IMR-90 (cell line): ENCODE results near the gene ZBP1.

ENCODE experiments used
- BHLHE40 ChIP-seq: fragments of 150-350 bp; IDR thresholded peaks from 2 replicates; pipeline ENCODE4 v1.6.1; 2016; ENCODE audit warnings: mild to moderate bottlenecking, low read depth, low read length
- CEBPB ChIP-seq: IDR thresholded peaks from 2 replicates; pipeline ENCODE4 v1.6.1; 2012; ENCODE audit warnings: low read depth, low read length, improper control_type of control experiment
- CHD1 ChIP-seq: IDR thresholded peaks from 2 replicates; pipeline ENCODE4 v1.6.1; 2012; ENCODE audit warnings: low read depth, low read length, improper control_type of control experiment
- MAZ ChIP-seq: IDR thresholded peaks from 2 replicates; pipeline ENCODE4 v1.6.1; 2012; ENCODE audit warnings: low read depth, mild to moderate bottlenecking, low read length, improper control_type of control experiment, moderate library complexity, borderline replicate concordance
- MXI1 ChIP-seq: IDR thresholded peaks from 2 replicates; pipeline ENCODE4 v1.6.1; 2012; ENCODE audit warnings: low read depth, mild to moderate bottlenecking, low read length, moderate library complexity, borderline replicate concordance
- NFE2L2 ChIP-seq: fragments of 150-350 bp; IDR thresholded peaks from 2 replicates; pipeline ENCODE4 v1.6.1; 2016; ENCODE audit warnings: low read depth, mild to moderate bottlenecking, low read length
- POLR2A ChIP-seq: IDR thresholded peaks from 2 replicates; pipeline ENCODE4 v1.6.1; 2012; ENCODE audit warnings: mild to moderate bottlenecking, low read depth, low read length
- RAD21 ChIP-seq: IDR thresholded peaks from 2 replicates; pipeline ENCODE4 v1.6.1; 2012; ENCODE audit warnings: low read length, improper control_type of control experiment
- RCOR1 ChIP-seq: IDR thresholded peaks from 2 replicates; pipeline ENCODE4 v1.6.1; 2012; ENCODE audit warnings: mild to moderate bottlenecking, low read length, improper control_type of control experiment; ENCODE audit not compliant: insufficient replicate concordance
- RFX5 ChIP-seq: IDR thresholded peaks from 2 replicates; pipeline ENCODE4 v1.8.0; 2012; ENCODE audit warnings: low read depth, mild to moderate bottlenecking, low read length, moderate library complexity
- SMC3 ChIP-seq: fragments of 150-350 bp; IDR thresholded peaks from 2 replicates; pipeline ENCODE4 v1.6.1; 2016; ENCODE audit warnings: low read depth, mild to moderate bottlenecking, antibody characterized with exemption, low read length, moderate library complexity
- TF ChIP-seq, protein P1 (sequence below): conservative IDR thresholded peaks from 2 replicates; pipeline ENCODE4 v1.5.1; 2012; ENCODE audit warnings: mild to moderate bottlenecking, low read depth, low read length, improper control_type of control experiment
- TF ChIP-seq, protein P2 (sequence below): fragments of 150-350 bp; IDR thresholded peaks from 2 replicates; pipeline ENCODE4 v1.6.1; 2017; ENCODE audit warnings: mild to moderate bottlenecking, antibody characterized with exemption, low read length, low read depth
- TF ChIP-seq, protein P3 (sequence below): fragments of 150-350 bp; IDR thresholded peaks from 2 replicates; pipeline ENCODE4 v1.6.1; 2016; ENCODE audit warnings: low read depth, mild to moderate bottlenecking, low read length, moderate library complexity, borderline replicate concordance

DNA sequence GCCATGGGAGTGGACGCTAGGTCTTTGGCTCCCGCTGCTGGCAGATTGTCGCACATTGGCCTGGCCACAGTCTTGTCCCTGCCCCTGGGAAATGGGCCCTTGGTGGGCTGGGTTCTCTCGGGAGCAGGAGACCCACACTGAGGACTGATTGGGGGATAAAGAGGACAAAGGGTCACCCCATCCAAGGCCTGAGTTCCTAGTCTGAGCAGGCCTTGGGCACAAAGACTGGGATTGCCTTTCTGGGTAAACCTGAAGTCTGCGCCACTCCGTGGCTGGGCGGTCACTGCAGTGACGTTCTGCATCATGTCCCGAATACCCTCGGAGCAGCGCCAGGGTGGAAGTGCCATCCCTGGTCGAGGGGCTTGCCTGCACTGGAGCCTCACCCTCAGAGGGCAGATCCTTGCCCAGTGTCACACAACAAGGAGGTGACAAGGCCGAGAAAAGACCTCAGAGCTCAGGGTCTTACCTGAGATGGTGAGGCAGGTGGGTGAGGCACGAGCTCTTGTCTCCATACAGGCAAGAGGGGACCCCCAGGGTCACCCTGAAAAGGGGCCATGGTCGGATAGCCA, 36.1 kb upstream of the ZBP1 start:
- TF ChIP-seq, protein P1, sequence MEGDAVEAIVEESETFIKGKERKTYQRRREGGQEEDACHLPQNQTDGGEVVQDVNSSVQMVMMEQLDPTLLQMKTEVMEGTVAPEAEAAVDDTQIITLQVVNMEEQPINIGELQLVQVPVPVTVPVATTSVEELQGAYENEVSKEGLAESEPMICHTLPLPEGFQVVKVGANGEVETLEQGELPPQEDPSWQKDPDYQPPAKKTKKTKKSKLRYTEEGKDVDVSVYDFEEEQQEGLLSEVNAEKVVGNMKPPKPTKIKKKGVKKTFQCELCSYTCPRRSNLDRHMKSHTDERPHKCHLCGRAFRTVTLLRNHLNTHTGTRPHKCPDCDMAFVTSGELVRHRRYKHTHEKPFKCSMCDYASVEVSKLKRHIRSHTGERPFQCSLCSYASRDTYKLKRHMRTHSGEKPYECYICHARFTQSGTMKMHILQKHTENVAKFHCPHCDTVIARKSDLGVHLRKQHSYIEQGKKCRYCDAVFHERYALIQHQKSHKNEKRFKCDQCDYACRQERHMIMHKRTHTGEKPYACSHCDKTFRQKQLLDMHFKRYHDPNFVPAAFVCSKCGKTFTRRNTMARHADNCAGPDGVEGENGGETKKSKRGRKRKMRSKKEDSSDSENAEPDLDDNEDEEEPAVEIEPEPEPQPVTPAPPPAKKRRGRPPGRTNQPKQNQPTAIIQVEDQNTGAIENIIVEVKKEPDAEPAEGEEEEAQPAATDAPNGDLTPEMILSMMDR: no peak
- TF ChIP-seq POLR2A: no peak
- TF ChIP-seq CEBPB: no peak
- TF ChIP-seq CHD1: no peak
- no peak for TF ChIP-seq RCOR1
- TF ChIP-seq, protein P2, sequence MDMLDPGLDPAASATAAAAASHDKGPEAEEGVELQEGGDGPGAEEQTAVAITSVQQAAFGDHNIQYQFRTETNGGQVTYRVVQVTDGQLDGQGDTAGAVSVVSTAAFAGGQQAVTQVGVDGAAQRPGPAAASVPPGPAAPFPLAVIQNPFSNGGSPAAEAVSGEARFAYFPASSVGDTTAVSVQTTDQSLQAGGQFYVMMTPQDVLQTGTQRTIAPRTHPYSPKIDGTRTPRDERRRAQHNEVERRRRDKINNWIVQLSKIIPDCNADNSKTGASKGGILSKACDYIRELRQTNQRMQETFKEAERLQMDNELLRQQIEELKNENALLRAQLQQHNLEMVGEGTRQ: no peak
- TF ChIP-seq MAZ: no peak
- TF ChIP-seq RFX5: no peak
- no peak for TF ChIP-seq BHLHE40
- no peak for TF ChIP-seq RAD21
- no peak for TF ChIP-seq MXI1
- TF ChIP-seq, protein P3, sequence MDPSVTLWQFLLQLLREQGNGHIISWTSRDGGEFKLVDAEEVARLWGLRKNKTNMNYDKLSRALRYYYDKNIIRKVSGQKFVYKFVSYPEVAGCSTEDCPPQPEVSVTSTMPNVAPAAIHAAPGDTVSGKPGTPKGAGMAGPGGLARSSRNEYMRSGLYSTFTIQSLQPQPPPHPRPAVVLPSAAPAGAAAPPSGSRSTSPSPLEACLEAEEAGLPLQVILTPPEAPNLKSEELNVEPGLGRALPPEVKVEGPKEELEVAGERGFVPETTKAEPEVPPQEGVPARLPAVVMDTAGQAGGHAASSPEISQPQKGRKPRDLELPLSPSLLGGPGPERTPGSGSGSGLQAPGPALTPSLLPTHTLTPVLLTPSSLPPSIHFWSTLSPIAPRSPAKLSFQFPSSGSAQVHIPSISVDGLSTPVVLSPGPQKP: no peak
- TF ChIP-seq NFE2L2: no peak
- TF ChIP-seq SMC3: no peak
